ENCODE data around the gene NUDT5.

Gene NUDT5

GRCh38 chr10:12150163-12150562, 45.5 kb downstream of the NUDT5 start:
- TF ChIP-seq CTCF (IDR thresholded peaks at IDR 0.05): no peak
- H3K4me1 ChIP-seq (ENCODE audit: control insufficient read depth in 1 of 2, insufficient read depth in 1 of 2, low read depth in 1 of 2, low read length in 1 of 2): no peaks in the 10 kb centered on the region
- peaks cover 12% of the 10 kb centered on the region for H3K27me3 ChIP-seq
- no peak overlapping the region for H3K4me3 ChIP-seq (ENCODE audit: low read depth in 1 of 2, low read length in 1 of 2)
- H3K9me3 ChIP-seq: no peaks in the 10 kb centered on the region
- no peak overlapping the region for H3K27ac ChIP-seq
- H3K36me3 ChIP-seq: peaks cover 4% of the 10 kb centered on the region

- H3K36me3 ChIP-seq: peaks cover 12% of the 10 kb centered on the region
- no peak for TF ChIP-seq CTCF (IDR thresholded peaks at IDR 0.05)
- H3K9me3 ChIP-seq: no peaks in the 10 kb centered on the region
- H3K27me3 ChIP-seq: no peaks in the 10 kb centered on the region
- H3K27ac ChIP-seq: no peak overlapping the region
- H3K4me3 ChIP-seq (ENCODE audit: low read depth in 1 of 2, low read length in 1 of 2): no peak overlapping the region
- no peaks in the 10 kb centered on the region for H3K4me1 ChIP-seq (ENCODE audit: control insufficient read depth in 1 of 2, insufficient read depth in 1 of 2, low read depth in 1 of 2, low read length in 1 of 2)
Observed at GRCh38 chr10:12144538-12144937, 51.2 kb downstream of the NUDT5 start.

GRCh38 chr10:12140038-12140437, 55.7 kb downstream of the NUDT5 start:
- Histone ChIP-seq H3K36me3 (peaks cover 18% of the 10 kb centered on the region), H3K27ac (no peak overlapping the region), H3K9me3 (no peaks in the 10 kb centered on the region), H3K4me3 (ENCODE audit: low read depth in 1 of 2, low read length in 1 of 2) (no peak overlapping the region), H3K27me3 (no peaks in the 10 kb centered on the region), H3K4me1 (ENCODE audit: control insufficient read depth in 1 of 2, insufficient read depth in 1 of 2, low read depth in 1 of 2, low read length in 1 of 2) (no peaks in the 10 kb centered on the region)
- TF ChIP-seq CTCF (IDR thresholded peaks at IDR 0.05): no peak

- TF ChIP-seq CTCF (IDR thresholded peaks at IDR 0.05): no peak
- Histone ChIP-seq H3K4me3 (ENCODE audit: low read depth in 1 of 2, low read length in 1 of 2) (no peak overlapping the region), H3K36me3 (peaks cover 8% of the 10 kb centered on the region), H3K4me1 (ENCODE audit: control insufficient read depth in 1 of 2, insufficient read depth in 1 of 2, low read depth in 1 of 2, low read length in 1 of 2) (no peaks in the 10 kb centered on the region), H3K27ac (no peak overlapping the region), H3K9me3 (no peaks in the 10 kb centered on the region), H3K27me3 (peaks cover 5% of the 10 kb centered on the region)
Observed at GRCh38 chr10:12135631-12136030, 60.1 kb downstream of the NUDT5 start.

- Histone ChIP-seq H3K4me3 (ENCODE audit: low read depth in 1 of 2, low read length in 1 of 2) (peak overlapping the region; percentile 84), H3K9me3 (no peaks in the 10 kb centered on the region), H3K27ac (no peak overlapping the region), H3K4me1 (ENCODE audit: control insufficient read depth in 1 of 2, insufficient read depth in 1 of 2, low read depth in 1 of 2, low read length in 1 of 2) (peaks cover 13 to 14% of the 10 kb centered on the region in 2 experiments), H3K27me3 (peaks cover 14% of the 10 kb centered on the region), H3K36me3 (peaks cover 4% of the 10 kb centered on the region)
- TF ChIP-seq CTCF (IDR thresholded peaks at IDR 0.05): peak; percentile 17
Observed at GRCh38 chr10:12130237-12130872, 65.3 kb downstream of the NUDT5 start.

Measured in neutrophil (primary cell).